GM12865 (cell line): Measurements from ENCODE around the gene MGMT.

ENCODE experiments used
- DNase-seq: peaks from one replicate; pipeline ENCODE4 v3.0.0; 2010; ENCODE audit warnings: low read depth
- H3K4me3 ChIP-seq: 2 replicates; pipeline ENCODE4 v1.5.1; 2011; ENCODE audit warnings: mild to moderate bottlenecking, low read depth, low read length, control low read depth
- CTCF ChIP-seq: IDR thresholded peaks from 2 replicates; pipeline ENCODE4 v1.5.1; 2011; ENCODE audit warnings: low read length, control low read depth, low read depth, inconsistent platforms; ENCODE audit not compliant: insufficient read depth; ENCODE audit errors: missing control alignments

The MGMT gene

GRCh38 chr10:129581827-129582411 is 114.9 kb downstream of the MGMT start:
- TF ChIP-seq CTCF = no peak

GRCh38 chr10:129583831-129584230 is 116.8 kb downstream of the MGMT start:
- no peak for DNase-seq
- no peak for TF ChIP-seq CTCF
- H3K4me3 ChIP-seq = no peak overlapping the region

More at GRCh38 chr10:129581827-129582411, 114.9 kb downstream of the MGMT start:
- H3K4me3 ChIP-seq = no peak overlapping the region
- DNase-seq = no peak

GRCh38 chr10:129586898-129587443 is 119.9 kb downstream of the MGMT start:
- H3K4me3 ChIP-seq = no peak overlapping the region
- no peak for TF ChIP-seq CTCF
- no peak for DNase-seq

- no peak for DNase-seq
- H3K4me3 ChIP-seq = no peak overlapping the region
- TF ChIP-seq CTCF = no peak
Measured at GRCh38 chr10:129589546-129589945, 122.5 kb downstream of the MGMT start.

- no peak for DNase-seq
- TF ChIP-seq CTCF = no peak
Measured at GRCh38 chr10:129593953-129594352, 126.9 kb downstream of the MGMT start.

GRCh38 chr10:129594811-129595210 is 127.8 kb downstream of the MGMT start:
- DNase-seq = no peak
- no peak overlapping the region for H3K4me3 ChIP-seq
- TF ChIP-seq CTCF = no peak

More at GRCh38 chr10:129593953-129594352, 126.9 kb downstream of the MGMT start:
- H3K4me3 ChIP-seq = no peak overlapping the region

- no peak overlapping the region for H3K4me3 ChIP-seq
- no peak for TF ChIP-seq CTCF
- no peak for DNase-seq
Measured at GRCh38 chr10:129598413-129598812, 131.4 kb downstream of the MGMT start.
